ENCODE measurements around the gene BRAP. TPM values are rescaled to one million over a fixed set of nuclear protein-coding genes. Genes with fewer than 3 reads are reported as not detected.

BRAP gene
- total RNA-seq, 1 experiment from 2014 or later = 25.0 TPM

DNA sequence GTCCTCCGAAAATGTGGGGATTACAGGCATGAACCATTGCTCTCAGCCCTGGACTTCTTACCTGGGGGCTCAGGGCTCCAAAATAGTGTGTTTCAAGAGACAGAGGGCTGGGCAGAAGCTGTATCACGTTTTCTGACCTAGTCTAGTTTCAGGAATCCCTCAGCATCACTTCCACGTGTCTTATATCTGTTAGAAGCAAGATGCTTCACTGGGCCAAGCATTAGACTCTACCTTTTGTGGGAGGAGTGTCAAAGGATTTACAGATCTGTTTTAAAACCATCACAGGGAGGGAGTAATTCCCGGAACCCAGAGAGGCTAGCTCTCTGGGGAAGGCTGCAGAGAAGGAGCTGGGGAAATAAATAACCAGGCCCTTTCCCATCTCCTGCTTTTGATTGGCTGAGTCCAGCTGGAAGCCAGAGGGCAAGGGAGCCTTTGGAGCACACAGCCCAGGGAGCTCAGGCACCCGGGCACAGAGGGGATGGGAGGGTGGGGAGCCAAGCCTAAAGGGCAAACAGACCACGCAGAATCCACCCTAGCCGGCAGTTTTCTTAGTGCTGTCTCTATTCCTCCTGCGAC lies 47.7 kb upstream of the BRAP start:
- no peaks in the 10 kb centered on the region for H3K9me3 Mint-ChIP-seq
- no peak overlapping the region for H2BK20ac ChIP-seq (ENCODE audit: low read depth, low read length, poor library complexity, severe bottlenecking)
- H3K4me1 ChIP-seq (ENCODE audit: insufficient read depth, low read length) = no peaks in the 10 kb centered on the region
- DNase-seq = no peak
- WGBS (ENCODE audit: extremely low coverage, insufficient read length, low lambda C conversion rate) = no CpG with 5 or more reads among the region's 8 CpGs
- H4K91ac ChIP-seq (ENCODE audit: insufficient read length, low read depth, low read length) = no peak overlapping the region
- no peak overlapping the region for H2BK5ac ChIP-seq (ENCODE audit: insufficient read length, low read length)
- no peak overlapping the region for H3K14ac ChIP-seq (ENCODE audit: insufficient read depth, low read length)
- H3K18ac ChIP-seq (ENCODE audit: insufficient read length, low read depth, low read length) = no peak overlapping the region
- no peak overlapping the region for H3K9ac ChIP-seq (ENCODE audit: extremely low read depth, insufficient read length, low read length)
- H3K27me3 ChIP-seq (ENCODE audit: insufficient read depth, low read length) = no peaks in the 10 kb centered on the region
- no peak overlapping the region for H3K56ac ChIP-seq (ENCODE audit: insufficient read length, low read depth, low read length)
- H3K4me1 Mint-ChIP-seq = peaks cover 3 to 4% of the 10 kb centered on the region in 2 experiments; a peak in 2 of 4 replicates
- H3K4me3 Mint-ChIP-seq = no peak overlapping the region
- H3K4me2 ChIP-seq (ENCODE audit: insufficient read depth, insufficient read length, low read length) = no peak overlapping the region
- no peaks in the 10 kb centered on the region for H3K23me2 ChIP-seq (ENCODE audit: insufficient read length, low read depth, low read length, poor library complexity, severe bottlenecking)
- no peak overlapping the region for H3K27ac ChIP-seq (ENCODE audit: insufficient read length, low read depth, low read length)
- H4K5ac ChIP-seq (ENCODE audit: insufficient read length, low read depth, low read length) = no peak overlapping the region
- H4K8ac ChIP-seq (replicated peaks; ENCODE audit: insufficient read length, low read depth, low read length) = no peak overlapping the region
- H3K27ac Mint-ChIP-seq = peak overlapping the region; percentile 23 to 94 (median 86); a peak in 2 of 7 replicates
- no peak overlapping the region for H2BK15ac ChIP-seq (ENCODE audit: low read depth, low read length)
- H3T11ph ChIP-seq (ENCODE audit: low read length) = no peak overlapping the region
- no peaks in the 10 kb centered on the region for H3K79me2 ChIP-seq (ENCODE audit: insufficient read depth, low read length)
- TF ChIP-seq, protein P1, sequence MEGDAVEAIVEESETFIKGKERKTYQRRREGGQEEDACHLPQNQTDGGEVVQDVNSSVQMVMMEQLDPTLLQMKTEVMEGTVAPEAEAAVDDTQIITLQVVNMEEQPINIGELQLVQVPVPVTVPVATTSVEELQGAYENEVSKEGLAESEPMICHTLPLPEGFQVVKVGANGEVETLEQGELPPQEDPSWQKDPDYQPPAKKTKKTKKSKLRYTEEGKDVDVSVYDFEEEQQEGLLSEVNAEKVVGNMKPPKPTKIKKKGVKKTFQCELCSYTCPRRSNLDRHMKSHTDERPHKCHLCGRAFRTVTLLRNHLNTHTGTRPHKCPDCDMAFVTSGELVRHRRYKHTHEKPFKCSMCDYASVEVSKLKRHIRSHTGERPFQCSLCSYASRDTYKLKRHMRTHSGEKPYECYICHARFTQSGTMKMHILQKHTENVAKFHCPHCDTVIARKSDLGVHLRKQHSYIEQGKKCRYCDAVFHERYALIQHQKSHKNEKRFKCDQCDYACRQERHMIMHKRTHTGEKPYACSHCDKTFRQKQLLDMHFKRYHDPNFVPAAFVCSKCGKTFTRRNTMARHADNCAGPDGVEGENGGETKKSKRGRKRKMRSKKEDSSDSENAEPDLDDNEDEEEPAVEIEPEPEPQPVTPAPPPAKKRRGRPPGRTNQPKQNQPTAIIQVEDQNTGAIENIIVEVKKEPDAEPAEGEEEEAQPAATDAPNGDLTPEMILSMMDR (conservative IDR thresholded peaks at IDR 0.05) = no peak
- H3K27me3 Mint-ChIP-seq (ENCODE audit: low read depth) = no peaks in the 10 kb centered on the region
- H3K4ac ChIP-seq (ENCODE audit: low read depth, low read length) = no peak overlapping the region
- H3K9me3 ChIP-seq (ENCODE audit: control insufficient read depth, low read depth, low read length) = no peaks in the 10 kb centered on the region
- no peak overlapping the region for H2AK5ac ChIP-seq (ENCODE audit: insufficient read length, low read length)
- no peaks in the 10 kb centered on the region for H4K20me1 ChIP-seq (ENCODE audit: control insufficient read depth, insufficient read depth, insufficient read length)
- no peak overlapping the region for H2AFZ ChIP-seq (ENCODE audit: low read length)
- H3K36me3 Mint-ChIP-seq (ENCODE audit: insufficient read depth in 1 of 3, low read depth in 3 of 3) = peaks cover 12 to 51% (median 42%) of the 10 kb centered on the region in 3 experiments
- H3K23ac ChIP-seq (ENCODE audit: insufficient read length, low read depth, low read length) = no peak overlapping the region
- no peak overlapping the region for H2BK120ac ChIP-seq (ENCODE audit: low read depth, low read length, poor library complexity, severe bottlenecking)
- H2BK12ac ChIP-seq (ENCODE audit: insufficient read length, low read depth, low read length) = no peak overlapping the region
- H3K79me1 ChIP-seq (ENCODE audit: insufficient read depth, low read depth, low read length, poor library complexity, severe bottlenecking) = no peaks in the 10 kb centered on the region
